Omental fat pad (tissue), 4 donors: ENCODE results near the gene GALM. TPM values are rescaled to one million over a fixed set of nuclear protein-coding genes. Genes with fewer than 3 reads are reported as not detected.

Source experiments
- ATAC-seq: fragments of 150-250 bp; one replicate; pipeline ENCODE4 v1.9.1; 2016; ENCODE audit warnings: mild to moderate bottlenecking, moderate library complexity; ENCODE audit not compliant: low FRiP score
- DNase-seq: peaks from one replicate; pipeline ENCODE4 v3.0.0-alpha.2; 2019; ENCODE audit warnings: low spot score
- total RNA-seq, 4 donors: library from RNA; depleted of rRNA; stranded (reverse); fragments of >200 nt; gene quantifications; one replicate each; pipeline ENCODE4 v1.1.0, GENCODE V29; 2016
- TF ChIP-seq, protein P1 (sequence below), 3 donors: fragments of 450-650 bp; IDR thresholded peaks; one replicate each; pipeline ENCODE4 v1.5.1; 2016 to 2017; ENCODE audit warnings: antibody characterized with exemption in 3 of 3, mild to moderate bottlenecking in 3 of 3, moderate library complexity in 2 of 3

GALM gene
- total RNA-seq, 4 donors from 2014 or later, result 9.7 to 29.3 (median 25.7) TPM

DNA sequence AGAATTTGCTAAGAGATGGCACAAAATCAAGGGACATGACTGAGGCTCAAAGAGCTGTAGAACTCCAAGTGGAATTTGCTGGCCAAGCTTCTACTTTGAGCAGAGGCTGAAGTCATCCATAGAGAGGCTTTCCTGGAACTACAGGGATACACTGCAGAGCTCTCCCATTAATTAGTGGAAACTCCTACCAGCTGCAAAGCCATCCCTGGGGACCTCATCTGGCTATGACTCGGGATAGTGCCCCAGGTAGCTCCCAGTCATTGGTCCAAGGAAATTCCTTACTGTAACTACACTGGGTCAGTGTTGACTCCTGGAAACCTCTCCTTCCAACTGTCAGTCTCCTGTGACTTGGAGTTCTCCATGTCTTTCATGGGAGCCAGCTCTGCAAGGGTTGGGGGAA lies 10.5 kb upstream of the GALM start:
- no peak for ATAC-seq
- DNase-seq, result no peak
- TF ChIP-seq, protein P1, sequence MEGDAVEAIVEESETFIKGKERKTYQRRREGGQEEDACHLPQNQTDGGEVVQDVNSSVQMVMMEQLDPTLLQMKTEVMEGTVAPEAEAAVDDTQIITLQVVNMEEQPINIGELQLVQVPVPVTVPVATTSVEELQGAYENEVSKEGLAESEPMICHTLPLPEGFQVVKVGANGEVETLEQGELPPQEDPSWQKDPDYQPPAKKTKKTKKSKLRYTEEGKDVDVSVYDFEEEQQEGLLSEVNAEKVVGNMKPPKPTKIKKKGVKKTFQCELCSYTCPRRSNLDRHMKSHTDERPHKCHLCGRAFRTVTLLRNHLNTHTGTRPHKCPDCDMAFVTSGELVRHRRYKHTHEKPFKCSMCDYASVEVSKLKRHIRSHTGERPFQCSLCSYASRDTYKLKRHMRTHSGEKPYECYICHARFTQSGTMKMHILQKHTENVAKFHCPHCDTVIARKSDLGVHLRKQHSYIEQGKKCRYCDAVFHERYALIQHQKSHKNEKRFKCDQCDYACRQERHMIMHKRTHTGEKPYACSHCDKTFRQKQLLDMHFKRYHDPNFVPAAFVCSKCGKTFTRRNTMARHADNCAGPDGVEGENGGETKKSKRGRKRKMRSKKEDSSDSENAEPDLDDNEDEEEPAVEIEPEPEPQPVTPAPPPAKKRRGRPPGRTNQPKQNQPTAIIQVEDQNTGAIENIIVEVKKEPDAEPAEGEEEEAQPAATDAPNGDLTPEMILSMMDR (IDR thresholded peaks at IDR 0.05), result no peak

DNA sequence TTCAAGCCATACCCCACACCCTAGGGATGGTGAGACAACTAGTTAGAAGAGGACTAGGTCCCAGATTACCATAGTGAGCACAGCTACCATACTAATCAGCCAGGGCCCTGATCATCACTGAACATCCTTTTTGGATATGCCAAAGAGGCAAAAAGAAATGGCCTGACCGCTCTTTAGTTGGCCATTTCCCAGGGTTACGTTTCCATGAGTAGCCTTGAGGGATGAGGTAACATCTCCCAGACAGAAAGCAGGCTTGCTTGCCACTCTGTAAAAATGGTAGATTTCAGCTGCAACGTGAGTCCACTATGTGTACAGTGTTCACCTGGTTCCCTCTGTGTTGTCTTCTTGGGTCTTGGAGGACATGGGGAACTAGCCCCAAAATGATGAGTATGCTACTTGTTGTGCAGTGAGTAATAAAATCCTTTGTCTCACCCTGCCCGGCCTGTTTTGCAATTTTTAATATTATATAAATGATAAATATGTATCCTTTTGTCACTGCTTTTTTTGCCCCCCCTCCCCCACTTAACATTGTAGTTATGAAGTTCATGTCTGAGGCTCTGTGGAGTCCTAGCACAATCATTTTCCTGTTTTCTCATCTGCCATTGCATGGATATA lies 8.9 kb upstream of the GALM start:
- TF ChIP-seq, protein P1 (IDR thresholded peaks at IDR 0.05), result no peak
- DNase-seq (no peak), ATAC-seq (no peak)

DNA sequence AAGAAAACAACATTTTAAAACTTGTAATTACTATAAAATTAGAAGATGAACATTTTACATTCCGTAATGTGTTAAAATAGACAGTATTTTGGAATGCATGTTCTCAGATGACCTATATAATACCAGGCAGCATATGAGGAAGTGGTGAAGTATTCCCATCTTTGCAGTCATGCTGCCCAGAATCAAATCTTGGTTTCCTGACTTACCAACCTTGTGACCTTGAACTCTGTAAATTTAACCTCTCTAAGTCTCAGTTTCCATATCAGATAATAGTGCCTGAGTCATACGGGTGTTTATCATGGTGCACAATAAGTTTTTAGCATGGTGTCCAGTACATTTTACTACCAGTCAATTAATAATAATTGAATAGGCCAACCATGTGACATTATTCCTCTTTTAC lies 7.3 kb upstream of the GALM start:
- DNase-seq, result no peak
- TF ChIP-seq, protein P1 (IDR thresholded peaks at IDR 0.05), result no peak
- ATAC-seq, result no peak

DNA sequence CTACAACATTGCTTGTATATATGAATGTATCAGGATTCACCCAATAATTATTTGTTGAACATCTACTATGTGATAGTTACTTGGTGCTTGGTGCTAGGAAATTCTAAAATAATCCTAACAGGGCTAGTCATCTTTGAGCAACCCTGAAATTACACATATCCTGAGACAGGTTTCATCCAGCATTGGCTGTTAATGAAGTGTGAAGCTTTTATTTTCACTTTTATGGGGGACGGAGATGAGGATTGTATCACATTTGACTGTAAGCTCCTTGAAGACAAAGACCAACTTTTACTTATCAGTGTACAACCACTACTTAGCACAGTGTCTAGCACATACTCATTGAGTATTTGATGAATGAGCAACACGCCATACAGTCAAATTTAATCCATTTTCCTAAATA lies 6.8 kb upstream of the GALM start:
- ATAC-seq (no peak), DNase-seq (no peak)
- TF ChIP-seq, protein P1 (IDR thresholded peaks at IDR 0.05), result no peak

DNA sequence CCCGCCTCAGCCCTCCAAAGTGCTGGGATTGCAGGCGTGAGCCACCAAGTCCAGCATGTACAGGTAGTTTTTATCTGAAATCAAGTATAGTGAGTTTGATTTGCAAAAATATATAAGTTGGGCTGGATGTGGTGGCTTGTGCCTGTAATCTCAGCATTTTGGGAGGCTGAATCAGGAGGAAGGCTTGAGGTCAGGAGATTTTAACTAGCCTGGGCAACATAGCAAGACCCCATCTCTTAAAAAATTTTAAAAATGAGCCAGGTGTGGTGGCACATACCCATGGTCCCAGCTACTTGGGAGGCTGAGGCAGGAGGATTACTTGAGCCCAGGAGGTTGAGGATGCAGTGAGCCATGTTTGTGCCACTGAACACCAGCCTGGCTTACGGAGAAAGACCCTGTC lies 5.6 kb upstream of the GALM start:
- no peak for ATAC-seq
- no peak for DNase-seq
- TF ChIP-seq, protein P1 (IDR thresholded peaks at IDR 0.05), result no peak

DNA sequence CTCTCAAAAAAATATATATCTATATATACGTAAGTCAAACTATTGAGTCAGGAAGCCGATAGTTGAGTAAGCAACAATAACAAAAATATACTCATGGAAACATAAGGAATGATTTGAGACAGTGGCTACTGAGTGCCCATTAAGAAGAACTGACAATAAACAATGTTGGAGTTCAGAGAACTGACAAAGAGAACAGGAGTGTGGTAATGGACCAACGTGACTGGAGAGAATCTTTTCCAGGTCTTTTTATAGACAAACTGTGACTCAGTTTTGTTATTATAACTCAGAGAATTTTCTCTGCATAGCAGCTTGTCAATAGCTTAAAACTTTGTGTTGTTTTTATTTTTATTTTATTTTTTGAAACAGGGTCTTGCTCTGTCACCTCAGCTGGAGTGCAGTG lies 4.6 kb upstream of the GALM start:
- DNase-seq (no peak), ATAC-seq (no peak)
- TF ChIP-seq, protein P1 (IDR thresholded peaks at IDR 0.05), result no peak

DNA sequence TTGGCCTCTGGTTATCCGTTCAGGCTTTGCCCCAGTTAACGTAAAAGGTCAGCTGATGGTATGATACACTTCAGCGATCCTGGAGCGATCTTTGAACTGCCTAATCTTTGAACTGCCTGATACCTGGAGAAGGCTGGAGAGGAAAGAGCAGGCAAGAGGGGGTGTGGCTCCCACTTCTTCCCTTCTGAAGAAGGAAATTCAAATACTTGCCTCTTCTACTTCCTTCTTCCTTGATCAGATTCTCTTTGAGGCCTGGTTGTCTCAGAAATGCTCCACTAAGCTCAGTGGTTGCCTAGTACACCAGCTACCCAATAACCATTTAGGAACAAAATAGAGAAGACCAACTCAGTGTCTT lies 619 bp downstream of the GALM start:
- no peak for DNase-seq
- TF ChIP-seq, protein P1 (IDR thresholded peaks at IDR 0.05), result no peak
- ATAC-seq, result peak; percentile 4
